ENCODE results near the gene GAREM1.
A peak's percentile ranks its signal among the peaks of the same experiment; 100 is the strongest.

GAREM1 gene

DNA sequence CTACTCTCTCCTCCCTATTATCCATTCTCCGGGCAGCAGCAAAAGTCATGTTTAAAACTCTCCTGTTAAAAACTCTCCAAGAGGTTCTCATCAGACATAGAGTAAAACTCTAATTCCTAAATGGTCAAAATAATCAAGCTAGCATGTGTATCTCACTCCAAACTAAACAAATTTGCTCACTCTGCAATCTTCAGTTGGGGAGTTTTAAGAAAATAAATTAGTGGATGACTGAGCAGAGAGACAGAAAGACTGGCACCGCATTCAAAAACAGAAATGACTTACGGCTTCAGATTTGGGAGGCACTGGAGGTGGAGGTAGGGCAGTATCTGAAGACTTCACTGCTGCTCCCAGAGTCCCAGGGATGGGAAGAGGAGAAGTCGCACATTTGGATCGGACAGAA is 183.9 kb downstream of the GAREM1 start:
- DNase-seq = no peak

DNA sequence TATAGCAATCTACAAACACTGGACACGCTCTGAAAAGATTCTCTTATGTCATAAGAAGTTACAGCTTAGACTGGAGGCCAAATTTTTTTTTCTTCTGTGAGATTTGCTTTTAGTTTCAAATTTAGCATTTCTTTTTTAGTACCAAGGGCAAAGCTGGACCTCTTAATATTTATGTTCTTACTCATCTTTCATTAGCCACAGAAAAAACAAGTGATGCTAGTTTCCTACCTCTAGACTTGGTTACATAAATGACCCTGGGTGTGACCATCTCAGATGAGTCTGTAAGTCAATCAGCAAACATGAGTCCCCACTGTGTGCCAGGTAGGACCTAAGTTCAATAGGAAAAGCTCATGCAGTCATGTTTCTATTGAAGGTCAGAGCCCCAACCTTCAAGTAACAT is 186.4 kb downstream of the GAREM1 start:
- no peak for DNase-seq

DNA sequence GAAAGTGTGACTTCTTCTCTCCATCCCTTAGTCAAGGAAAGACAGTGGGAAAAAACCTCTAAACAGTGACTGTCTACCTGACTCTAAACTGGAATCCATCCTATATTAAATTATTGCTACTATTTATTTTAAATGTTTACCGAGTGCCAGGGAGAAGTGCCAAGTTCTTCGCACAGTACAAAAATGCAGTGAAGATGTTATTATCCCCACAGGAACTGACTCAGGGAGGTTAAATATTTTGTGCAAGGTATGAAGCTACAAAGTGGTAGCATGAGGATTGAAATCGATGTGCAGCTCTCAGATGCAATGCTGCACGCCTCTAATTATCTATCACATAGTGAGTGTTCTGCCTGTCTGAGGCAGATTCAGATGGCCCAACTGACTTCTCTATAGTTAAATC is 189.8 kb downstream of the GAREM1 start:
- DNase-seq = no peak

DNA sequence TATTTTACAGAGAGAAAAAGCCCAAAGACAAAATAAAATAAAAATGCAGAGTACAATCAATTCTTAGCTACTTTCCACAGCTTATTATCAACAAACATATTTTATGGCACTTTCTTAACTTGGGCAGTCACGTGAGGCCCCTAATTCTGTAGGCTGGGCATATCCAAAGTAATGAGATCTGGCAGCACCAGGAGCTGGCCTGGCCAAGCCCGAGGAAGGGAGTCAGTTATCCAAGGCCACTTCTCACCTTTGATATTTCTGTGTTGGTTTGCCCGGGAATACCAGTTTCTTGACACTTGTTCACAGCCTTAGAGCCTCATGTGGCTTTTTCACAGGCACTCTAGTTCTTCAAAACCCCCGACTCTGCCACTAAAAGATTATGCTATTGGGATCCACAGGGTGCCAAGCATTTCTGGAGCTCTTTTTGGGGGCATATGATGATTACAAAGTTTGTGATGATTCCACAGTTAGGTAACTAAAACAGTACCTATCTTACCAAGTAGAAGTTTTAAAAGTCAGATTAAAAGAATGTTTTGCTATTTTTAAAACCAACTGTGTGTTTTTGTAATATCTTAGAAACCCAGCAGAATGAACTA is 190.4 kb downstream of the GAREM1 start:
- no peak for DNase-seq

DNA sequence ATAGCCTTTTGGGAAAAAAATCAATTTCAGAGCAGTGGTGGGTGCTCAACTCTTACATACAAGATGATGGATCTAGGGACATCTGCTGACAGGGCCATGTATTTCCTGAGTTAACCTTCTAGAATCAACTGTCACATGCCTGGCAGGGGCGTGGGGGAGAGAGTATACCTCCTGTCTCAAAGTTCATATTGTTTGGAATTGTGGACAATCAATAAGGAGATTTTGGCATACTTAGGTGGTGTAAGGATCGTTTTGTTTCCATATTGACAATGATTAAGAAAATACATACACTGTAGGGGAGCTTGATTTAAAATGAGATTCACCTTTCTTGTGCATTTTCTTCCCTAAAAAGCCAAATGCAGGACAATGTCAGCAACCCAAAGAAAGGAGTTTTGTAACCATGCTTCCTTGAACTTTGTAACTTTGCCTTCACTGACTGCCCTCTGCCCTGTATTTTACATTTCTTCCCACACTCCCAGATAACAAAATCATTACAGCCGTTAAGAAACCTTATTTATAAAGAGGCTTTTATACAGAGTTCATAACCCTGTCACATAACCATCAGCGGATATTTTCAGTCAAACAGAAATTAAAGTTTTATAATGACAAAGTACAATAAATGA is 192.4 kb downstream of the GAREM1 start:
- DNase-seq = no peak

DNA sequence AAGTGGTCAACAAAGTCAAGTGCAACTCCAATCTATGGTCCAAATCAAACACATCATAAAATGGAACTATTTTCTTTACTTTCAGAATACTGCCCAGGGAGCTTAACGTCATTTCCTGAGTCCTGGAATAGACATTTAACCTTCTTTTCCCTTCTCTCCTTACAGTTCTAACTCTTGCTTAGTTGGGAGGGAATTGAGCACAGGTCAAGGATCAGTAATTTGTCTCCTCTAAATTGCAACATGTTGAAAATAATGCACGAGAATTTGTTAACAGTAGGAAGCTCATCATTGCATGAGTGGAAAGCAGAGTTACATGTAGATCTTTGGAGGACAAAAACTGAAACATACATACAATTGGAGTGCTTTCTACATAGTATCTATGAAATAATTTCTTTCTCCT is 193.1 kb downstream of the GAREM1 start:
- DNase-seq = no peak

DNA sequence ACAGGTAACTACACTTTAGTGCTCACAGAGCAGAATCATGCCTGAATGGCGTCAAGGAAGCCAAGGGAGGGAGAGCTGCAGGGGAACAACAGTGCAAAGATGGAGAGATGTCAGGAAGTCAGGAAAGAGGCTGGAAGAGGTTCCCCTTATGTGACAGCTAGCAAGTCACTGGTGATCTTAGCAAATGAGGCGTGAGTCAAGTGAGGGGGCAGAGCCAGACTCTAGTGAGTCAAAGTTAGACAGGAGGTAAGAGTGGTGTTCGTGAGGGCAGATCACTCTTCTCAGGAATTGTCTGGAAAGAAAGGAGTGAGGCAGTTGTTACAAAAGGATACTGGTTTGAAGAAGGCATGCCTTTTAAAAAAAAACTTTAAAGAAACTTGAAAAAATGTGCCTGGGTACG is 193.8 kb downstream of the GAREM1 start:
- no peak for DNase-seq

DNA sequence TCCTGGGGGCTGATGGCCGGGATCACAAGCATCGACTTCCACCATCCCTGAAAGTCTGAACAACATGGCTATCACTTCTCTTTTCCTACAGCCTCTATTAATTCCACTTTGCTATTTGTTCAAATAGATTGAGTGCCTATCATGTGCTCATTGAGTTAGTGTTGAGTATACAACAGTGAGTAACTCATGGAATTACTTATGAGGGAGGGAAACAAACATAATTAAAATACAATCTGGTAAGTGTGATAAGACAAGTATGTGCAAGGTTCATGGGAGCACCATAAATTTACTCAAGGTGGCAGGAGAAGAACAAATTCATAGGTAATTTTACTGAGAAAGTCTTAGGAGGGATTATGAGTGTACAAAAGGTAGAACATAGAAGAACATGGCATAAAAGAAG is 194.4 kb downstream of the GAREM1 start:
- DNase-seq = no peak

DNA sequence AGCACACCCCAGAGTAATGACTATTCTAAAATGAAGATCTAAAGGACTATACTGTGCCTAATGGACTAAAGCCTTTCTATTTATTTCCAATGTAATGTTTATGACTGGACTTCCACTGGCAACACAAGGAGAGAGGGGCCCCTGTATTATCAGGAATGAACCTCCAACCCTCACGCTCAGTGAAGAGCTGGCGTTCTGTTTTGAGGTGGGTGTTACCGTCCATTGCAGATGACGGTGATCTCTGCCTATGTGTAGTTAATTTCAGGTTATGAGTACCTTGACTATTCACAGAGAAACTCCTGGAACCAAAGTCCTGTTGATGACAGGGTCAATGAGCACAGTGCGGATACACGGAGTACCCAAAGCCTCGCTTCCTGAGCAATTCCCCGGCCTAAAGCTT is 195.5 kb downstream of the GAREM1 start:
- no peak for DNase-seq

DNA sequence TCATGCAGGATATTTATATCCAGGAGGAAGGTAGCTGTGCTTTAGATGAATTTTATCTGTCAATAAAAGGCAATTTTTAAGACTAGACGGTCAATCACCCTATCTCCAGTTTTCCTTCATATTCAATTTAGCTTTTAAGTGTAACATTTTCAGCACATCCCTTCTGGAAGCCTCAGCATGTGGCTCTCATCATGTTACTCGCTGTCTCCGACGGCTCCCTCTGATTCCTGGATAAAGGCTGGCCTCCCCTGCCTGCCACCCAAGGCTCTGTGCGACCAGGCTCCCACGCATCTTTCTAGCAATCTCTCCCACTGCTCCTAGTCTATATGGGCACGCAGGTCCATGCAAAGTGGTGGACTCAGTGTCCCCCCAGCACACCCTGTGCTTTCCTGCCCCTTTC is 196.4 kb downstream of the GAREM1 start:
- no peak for DNase-seq

DNA sequence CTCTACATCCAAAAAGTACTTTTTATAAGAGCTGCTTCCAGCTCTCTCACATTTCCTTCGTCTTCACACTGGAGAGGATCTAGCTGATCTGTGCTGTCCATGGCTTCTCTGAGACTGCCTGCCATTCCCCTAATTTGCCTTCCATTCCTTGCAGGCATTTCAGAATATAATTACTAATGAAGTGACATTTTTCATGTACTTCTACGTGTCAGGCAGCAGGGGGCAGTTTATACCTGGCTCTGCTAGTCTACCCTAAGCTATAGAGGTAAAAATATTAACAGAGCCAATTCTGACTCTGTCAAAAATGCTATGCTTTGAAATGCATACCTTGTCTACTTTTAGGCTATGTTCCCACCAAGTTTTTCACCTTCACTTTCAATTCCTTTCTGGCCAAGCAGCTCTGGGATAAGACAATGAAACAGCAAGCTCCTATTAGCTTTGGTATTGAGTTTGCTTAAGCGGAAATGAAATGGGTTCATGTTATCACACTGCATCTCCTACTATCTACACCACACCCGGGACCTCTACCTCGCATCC is 198.9 kb downstream of the GAREM1 start:
- peak in 1 of 5 experiments; percentile 30 for DNase-seq

DNA sequence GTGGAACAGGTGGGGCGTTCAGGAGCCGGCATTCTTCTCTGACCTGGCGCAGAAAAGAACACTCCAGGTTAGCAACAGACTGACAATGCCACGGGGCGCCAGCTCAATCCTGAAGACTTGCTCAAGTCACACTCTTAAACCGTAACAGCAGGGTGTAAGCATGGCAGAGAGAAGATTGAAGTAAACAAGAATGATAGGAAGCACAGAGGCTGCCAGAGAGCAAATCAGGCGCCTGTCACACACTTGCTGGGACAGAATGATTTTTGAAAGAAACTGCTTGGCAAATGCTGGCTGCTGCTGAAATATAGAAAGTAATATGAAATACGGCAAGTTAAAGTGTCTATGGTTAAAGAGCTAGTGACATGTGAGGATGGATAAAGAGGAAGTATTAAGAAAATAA is 200.3 kb downstream of the GAREM1 start:
- DNase-seq = no peak

DNA sequence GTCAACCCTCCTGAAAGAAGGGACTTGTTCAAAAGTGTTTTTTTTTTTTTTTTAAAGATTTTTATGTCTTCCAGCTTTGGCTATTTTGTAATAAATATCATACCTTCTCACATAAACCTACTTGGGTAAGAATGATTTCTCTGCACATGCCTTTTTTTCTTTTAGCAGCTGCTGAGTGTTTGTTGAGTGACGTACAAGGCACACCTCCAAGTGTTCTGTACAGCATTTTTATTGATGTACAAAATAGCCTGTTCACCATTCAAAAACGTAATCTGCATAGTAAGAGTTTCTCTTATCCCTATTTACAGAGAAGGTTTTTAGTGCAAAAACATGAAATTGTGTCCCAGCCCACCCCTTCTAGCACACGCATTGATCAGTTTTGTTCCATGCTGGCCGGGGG is 203.2 kb downstream of the GAREM1 start:
- DNase-seq = no peak

DNA sequence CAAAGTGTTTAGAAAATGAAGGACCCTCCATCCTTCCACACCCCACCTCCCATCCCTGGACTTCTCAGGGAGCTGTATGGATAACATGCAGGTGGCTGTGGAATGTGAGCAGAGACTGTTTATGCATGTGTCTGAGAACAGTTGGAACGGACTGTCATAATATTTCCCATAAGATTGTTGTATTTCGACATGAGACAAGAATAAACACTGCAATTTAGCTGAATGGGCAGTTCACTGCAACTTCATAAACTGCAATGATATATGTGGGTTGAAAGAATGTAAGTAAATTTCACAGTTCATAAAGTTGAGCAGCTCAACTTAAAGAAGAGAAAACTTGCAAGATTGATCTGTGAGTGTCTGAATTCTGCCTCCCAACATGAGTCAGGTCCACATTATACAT is 206.3 kb downstream of the GAREM1 start:
- DNase-seq = no peak

DNA sequence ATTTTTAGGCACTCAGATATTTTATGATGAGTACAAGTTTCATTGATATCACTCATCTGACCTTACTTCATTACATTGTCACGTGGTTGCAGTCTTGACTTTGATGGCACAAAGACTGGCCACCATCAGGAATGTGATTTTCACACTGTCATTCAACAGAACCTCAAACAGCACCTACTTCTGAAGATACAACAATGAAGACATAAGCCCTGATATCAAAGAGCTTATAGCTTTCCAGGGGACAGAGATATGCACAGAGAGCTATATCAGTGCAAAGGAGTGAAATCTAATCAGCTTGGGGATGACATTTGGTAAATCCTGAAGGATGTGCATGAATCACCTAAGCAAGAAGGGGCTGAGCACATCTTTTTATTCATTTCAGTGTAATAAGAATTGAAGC is 208.6 kb downstream of the GAREM1 start:
- DNase-seq = no peak

DNA sequence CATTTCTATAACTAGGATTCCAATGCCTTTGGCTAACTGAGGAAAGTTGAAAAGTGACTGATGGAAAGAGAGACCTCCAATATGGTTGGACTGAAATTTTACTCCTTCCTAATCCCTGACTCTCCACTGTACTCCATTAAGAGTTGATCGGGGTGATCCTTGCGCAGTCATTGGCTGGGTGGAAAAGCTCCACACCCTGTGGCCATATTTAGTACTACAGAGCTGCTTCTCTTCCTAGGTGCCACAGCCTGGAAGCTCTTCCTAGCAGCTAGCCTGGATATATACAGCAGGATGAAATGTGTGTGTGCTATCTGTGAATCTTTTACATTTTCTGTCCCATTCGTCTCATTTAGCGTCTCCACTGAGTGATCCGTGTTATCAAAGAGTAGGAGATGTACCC is 209.7 kb downstream of the GAREM1 start:
- DNase-seq = no peak

DNA sequence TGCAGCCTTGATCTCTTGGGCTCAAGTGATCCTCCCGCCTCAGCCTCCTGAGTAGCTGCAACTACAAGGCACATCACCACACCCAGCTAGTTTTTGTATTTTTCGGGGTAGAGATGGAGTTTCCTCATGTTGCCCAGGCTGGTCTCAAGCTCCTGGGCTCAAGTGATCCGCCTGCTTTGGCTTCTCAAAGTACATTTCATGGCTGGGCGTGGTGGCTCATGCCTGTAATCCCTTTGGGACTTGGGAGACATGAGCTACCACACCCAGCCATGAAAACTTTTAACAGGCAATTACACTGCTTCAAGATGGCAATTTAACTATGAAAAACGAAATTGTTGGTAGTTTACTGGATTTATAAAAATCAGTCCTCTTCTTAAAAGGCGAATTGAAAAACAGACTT is 211.1 kb downstream of the GAREM1 start:
- no peak for DNase-seq

DNA sequence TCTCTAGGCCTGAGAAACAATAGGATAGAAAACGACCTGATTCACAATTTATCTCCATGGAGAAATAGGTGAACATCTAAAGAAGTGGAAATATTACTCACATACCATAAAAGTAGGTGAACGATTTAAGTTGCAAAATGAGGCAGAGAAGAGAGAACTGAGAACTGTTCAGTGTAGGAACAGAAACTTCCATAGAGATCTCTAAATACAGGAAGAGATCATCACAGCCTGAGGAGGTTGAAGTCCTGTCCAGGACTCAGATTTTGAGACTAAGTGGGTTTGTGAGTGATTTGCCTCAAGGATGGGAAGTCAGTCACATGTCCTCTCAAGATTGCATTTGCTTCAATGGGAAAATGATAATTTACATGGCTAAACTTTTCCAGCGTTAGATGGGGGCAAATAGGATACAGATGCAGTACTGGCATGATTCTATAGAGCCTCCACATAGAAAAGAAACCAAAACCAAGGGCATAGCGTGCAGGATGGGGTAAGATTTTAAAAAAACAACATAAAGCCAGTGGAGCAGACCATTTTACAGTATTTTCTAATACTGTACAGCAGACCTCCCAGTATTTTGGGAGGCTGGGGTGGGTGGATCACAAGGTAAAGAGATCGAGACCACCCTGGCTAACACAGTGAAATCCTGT is 212.0 kb downstream of the GAREM1 start:
- no peak for DNase-seq

DNA sequence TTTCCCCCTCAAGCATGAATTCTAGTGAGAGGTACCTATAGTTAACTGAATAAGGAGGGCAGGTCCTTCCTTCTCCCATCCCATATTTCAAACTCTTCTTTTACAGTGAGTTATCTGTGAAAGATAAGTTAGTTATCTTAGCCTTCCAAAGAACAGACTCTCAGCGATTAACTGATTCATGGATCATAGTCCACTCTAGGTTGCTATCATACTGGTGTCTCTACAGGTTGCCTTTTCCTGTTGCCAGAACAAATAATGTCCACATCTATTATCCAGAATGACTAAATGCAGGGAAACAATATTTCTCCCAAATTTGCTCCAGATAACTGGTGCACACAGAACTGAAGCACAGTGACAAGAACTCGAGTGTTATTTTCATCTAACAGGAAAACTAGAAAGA is 212.5 kb downstream of the GAREM1 start:
- DNase-seq = no peak

DNA sequence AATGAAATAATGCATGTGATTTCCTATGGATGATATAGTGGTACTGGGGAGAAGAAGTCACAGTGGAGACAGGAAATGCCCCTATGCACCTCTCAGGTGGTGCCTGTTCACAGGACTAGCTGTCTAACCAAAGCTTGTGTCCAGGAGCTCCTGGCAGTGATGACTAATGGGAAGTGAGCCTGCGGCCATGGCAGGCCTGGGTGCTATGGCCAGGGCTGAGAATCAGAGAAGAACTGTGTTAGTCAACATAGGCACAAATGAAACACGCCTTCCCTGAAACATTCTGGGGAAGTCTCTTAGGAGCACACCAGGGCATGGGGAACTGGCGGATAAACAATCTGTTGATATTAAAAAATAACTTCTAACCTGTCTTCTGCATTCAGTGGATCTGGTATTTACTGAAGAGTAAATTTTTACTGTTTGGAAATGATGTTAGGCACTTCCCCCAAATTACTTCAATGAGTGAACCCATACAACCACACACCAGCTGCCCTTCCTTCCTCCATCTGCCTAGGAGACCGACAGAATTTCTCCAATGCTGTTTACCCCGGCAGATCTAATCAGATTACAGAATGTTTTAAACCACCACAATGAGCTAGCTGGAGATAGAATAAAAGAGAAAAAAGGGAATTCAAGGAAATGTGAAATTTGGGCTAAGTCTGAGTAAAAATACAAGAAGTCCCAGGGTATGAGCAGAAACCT is 213.4 kb downstream of the GAREM1 start:
- no peak for DNase-seq

DNA sequence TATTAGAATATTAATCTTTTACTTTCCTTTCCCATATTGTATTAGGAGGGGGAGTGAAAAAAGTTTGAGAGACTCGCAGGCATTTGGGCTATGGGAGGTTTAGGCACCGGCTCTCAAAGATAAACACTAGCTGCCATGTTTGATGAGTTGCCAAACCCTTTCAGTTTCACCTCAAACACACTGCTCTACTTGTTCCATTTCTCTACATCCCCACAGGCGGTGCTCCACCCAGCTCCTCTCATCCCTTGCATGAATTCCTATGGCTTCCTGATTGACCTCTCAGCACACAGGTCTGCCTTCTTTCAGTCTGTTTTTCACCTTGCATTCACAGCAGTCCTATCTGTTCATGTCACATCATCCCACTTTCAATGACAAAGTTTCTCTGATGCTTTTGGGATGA is 215.1 kb downstream of the GAREM1 start:
- no peak for DNase-seq

DNA sequence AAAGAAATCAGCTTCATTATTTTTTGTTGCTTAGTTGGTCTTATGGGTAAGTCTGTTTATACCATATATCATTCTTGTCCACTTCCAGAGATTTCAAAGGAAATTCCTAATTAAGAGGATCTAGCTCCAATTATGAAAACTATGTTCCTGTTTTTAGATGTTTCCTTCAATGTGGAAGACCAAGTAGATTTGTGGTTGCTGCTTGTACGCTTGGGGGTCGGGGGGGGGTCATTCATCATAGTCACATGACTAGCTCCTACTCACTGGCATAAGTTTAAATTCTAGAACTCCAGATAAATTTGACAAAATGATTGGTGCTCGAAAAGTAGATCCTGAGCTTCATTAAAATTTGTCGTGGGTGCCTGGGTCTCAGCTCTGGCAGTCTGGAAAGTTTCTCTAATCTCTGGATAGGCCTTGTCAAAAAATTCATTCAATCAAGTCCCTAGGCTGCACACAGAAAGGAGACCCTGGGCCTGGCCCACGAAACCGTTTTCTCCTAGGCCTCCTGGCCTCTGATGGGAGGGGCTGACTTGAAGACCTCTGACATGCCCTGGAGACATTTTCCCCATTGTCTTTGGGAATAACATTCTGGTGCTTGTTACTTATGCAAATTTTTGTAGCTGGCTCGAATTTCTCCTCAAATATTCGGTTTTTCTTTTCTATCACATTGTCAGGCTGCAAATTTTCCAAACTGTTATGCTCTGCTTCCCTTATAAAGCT is 218.4 kb downstream of the GAREM1 start:
- no peak for DNase-seq

DNA sequence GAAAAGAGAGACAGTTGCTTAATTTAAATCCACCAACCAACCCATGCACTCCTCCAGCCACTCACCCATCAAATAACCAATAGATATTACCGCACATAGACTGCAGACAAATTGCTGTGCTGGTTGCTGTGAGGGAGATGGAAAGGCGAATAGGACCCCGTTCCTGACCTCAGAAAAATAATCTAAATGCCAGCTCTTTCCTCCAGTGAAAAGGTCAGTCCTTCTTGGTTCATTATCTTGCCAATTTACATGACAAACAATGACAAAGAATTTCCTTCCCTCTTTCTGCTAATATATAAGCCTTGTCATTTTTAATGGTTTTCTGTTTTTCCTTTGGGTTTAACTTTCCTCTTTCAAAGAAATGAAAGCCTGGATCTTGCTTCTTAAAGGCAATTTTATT is 219.2 kb downstream of the GAREM1 start:
- DNase-seq = no peak
